Cerebellar cortex (tissue), 1 donor: ENCODE results near the gene FKBP14.
"Not testable (repeated sequence)": the region's sequence is repeated elsewhere in the genome, so short reads cannot be mapped to it uniquely, and the experiment has no call there.

Source experiments
- DNase-seq: peaks from one replicate; pipeline ENCODE4 v3.0.0-alpha.2; 2015; ENCODE audit warnings: low spot score

The FKBP14 gene

DNA sequence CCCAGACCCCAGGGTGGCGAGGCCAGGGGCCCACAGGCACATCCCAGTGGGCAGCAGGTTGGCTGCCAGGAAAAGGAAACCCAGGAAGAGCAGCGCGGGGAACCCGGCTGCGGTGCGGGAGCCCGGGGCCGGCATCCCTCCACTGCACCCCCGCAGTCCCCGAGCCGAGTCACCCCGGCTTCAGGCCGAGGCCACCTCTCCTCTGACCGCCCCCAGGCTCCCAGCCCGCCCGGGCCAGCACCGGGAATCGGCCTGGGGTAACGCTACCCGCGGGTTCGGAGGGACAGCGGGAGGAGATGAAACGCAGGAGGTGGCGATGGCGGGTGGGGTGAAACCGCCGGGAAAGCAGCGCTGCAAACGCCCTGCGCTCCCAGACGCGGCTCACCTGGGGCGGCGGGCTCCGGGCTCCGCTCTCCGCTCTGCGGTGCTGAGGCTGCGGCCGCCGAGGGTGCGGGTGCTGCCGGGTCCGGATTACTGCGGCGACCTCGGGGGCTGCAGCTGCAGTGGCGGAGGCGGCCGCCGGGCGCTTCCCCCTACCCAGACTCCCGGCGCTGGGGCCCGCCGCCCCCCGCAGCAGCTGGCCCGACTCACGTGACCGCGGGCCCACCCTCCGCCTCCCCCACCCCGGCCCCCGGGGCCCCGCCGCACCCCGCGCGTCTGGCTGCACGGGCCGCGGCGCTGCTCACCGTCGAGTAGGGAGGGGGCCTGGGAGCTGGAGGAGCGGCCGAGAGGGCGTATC is 37.1 kb downstream of the FKBP14 start, which contains the start of gene SCRN1:
SCRN1 (minus strand) TSS at position 545 of the 739 bp plus-strand sequence. CDS start 20,734 bp downstream, outside the sequence.
- peak; percentile 53 for DNase-seq

GRCh38 chr7:29988424-29989256 is 37.9 kb downstream of the FKBP14 start:
- peak; percentile 79 for DNase-seq

- DNase-seq = peak; percentile 74
Observed at GRCh38 chr7:29987811-29988317, 38.6 kb downstream of the FKBP14 start.

DNA sequence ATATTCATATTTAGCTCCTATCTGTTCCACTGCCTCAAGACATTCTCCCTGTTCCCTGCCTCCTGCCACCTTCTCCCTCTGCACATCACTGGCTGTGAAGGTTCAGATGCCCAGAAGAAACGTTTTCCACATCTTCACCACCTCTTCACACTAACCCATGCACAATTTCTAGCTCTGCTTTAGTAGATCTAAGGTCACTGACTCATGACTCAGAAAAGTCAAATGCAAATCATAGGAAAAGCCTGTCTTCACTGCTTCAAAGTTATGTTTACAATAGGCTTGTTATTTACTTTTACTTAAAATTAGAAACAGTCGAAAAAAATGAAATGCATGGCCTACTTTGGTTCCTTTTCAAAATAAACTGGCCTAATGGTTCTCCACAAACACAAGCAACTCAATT is 39.4 kb downstream of the FKBP14 start:
- peak; percentile 37 for DNase-seq

GRCh38 chr7:29980151-29980550 is 46.4 kb downstream of the FKBP14 start:
- peak; percentile 96 for DNase-seq

DNA sequence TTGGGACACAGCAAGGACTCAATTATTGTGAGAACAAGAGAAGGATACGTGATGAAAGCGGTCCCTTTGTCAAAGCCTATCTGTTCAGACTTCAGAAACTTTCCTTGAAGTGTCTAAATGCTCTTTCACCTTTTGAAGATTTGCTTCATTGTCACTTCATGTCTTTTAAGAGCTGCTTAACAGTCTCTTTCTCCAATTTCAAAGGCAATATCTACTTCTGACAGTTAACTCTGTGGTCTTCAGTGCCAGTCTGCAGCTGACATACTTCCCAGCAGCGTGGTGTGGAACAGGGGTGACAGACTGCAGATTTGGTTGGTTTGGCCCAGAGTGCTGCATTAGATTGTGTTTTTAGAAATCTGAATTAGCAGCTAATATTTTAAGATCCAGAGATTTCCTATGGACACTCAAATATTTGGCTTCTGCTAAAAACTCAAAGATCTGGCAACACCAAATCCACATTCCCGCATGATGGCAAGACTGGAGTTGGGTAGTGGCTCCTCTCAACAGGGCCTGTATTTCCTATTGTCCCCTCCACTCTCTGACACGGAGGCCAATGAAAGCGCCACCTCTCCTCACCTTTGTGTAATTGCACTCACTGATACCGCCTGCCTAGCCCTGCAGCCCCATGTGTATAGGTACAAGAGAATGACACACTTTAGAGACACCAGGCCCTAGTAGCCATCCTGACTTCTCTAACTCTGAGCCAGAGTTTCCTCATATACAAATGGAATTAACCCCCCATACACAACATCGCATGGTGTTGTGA is 48.4 kb downstream of the FKBP14 start:
- peak; percentile 50 for DNase-seq

DNA sequence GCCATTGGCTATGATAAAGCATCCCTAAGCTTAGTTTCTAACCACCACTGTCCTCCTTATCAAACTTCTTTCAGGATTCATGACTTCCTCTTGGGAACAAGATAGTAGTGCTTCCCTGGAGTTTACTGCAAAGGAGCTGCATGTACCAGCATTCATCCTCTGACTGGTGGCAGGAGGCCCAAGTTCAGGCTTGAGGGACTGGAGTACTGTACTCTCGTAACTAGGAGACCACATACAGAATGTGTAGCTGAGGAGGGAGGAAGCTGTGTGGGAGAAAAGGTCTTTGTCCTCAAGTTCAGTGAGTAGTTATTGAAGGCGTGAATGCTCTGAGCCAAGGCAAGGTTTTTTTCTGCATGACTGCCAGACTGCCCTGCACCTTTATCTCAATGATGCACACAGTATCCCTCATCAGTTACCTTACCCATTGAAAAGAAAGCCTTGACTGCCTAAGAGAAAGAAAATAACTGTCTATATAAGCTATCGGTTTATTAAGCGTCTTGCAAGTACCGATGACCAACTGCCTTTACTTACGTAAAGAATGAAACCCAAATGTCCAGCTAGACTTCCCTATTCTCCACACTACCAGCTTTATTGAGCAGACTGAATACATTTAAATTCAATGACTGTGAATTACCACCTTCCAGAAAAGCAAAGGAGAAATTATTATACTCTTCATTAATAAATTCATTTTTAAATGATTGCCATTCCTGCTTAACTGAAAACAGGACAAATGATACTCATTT is 49.7 kb downstream of the FKBP14 start:
- DNase-seq = peak; percentile 81

GRCh38 chr7:29976266-29976665 is 50.2 kb downstream of the FKBP14 start:
- DNase-seq = peak; percentile 45

DNA sequence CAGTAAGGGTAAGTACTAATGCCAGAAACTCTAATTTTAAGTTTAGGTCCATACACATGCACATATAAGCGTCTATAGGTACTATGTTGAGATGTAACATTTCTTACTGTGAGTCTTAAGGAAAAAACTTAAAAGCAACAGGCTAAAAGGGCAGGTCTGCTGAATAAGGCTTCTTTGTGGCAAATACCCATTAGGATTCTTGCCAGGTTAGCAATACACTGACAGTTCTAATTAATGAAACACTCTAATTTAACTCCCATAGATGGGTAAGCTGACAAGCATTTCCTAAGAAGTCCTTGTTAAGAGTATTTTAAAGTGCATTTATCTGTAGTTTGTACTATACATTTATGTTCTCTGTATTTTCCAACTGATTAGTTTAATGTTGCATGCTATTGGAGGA is 50.9 kb downstream of the FKBP14 start:
- DNase-seq = peak; percentile 70

- DNase-seq = peak; percentile 61
Observed at GRCh38 chr7:29974286-29974685, 52.2 kb downstream of the FKBP14 start.

DNA sequence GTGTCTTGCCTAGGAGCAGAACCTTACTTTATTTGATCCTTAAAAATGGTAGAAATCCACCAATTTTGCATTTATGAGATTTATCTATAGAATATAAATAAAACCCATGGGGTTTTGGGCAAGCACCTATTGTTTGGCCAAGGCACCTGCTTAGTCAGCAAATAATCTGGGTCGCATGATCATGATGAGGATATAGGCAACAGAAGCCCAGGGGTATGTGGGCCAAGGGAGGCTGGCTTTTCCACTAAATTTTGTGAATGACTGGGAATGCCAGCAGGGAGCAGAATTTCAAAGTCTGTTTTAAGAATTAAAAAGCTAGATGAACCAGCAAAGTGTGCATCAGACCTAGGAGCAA is 54.2 kb downstream of the FKBP14 start:
- DNase-seq = no peak

- DNase-seq = no peak
Observed at GRCh38 chr7:29971566-29972314, 54.8 kb downstream of the FKBP14 start.

- DNase-seq = peak; percentile 65
Observed at GRCh38 chr7:29970158-29970557, 56.3 kb downstream of the FKBP14 start.

DNA sequence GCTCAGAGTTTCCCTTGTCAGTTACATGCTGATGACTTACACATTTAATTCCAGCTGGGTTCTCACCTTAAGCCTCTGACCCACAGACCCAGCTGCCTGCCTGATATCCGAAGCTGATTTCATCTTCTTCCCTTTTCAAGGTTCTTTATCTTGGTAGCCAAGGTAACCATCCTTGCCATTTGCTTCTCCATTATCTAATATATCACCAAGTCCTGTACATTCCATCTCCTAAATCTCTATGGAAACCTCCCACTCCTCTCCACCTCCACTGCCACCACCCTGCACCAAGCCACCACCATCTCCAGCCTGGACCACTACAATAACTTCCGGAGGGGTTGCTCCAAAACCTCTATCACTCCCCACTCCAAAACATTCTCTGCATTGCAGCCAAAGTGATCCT is 56.8 kb downstream of the FKBP14 start:
- DNase-seq = no peak

DNA sequence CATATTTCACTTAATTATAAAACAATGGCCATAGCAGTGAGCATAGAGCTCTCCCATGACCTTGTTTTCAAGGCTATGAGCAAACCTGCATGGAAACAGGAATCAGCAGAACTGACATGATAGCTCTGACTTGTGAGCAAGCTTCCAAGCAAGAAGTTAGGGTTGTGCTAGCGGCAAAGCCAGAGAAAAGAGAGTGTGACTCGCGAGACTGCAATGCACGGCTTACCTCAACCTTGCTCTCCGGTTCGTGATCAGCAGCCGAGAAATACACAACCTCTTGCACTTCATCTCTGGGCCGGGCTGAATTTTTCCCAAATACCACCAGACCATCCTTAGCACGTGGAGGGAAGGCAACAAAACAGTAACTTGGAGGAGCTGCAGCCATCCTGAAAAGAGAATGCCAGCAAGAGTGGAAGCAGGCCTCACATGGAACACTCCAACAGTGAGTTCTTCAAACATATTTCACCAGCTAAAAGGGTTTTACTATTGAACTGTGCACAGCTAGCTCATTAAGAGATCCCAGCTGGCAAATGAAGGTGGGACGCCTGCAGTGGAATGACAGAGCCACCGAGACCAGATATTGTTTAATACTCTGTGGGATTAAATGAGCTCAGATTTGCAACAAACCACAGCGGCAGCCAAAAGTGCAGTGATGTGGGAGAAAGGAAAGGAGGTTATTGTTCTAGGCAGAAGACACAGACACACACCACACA is 57.7 kb downstream of the FKBP14 start:
- DNase-seq = peak; percentile 90

DNA sequence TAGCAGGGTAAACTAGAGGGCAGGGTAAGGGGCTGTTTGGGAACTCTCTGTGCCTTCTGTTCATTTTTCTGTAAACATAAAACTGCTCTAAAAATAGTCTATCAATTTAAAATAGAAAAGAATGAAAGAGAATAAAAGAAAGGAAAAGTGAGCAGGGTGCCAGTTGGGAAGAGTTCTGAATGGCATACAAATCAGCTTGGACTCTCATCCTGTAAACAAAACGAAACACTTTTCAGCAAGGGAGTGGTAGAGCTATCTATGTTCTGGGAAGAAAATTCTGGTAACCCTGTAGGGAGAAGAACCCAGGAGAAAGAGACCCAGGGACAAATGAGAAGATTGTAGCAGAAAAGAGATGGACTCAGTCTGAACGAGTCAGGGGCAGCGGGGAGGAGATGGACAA is 61.5 kb downstream of the FKBP14 start:
- peak; percentile 34 for DNase-seq

DNA sequence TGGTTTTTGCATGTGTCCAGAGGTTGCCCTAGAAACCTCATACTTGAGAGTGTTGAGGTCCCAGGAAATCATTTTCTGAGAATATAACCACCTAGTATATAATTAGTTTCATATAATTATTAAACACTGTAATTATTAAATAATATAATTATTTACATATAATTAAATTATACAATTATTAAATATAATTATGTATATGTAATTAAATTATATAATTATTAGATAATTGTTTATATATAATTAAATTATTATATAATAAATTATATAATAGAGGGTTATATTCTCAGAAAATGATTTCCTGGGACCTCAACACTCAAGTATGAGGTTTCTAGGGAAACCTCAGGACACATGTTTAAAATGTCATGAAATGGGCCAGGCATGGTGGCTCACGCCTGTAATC is 64.5 kb downstream of the FKBP14 start:
- DNase-seq = no peak

- DNase-seq = not testable (repeated sequence)
Observed at GRCh38 chr7:29961611-29962010, 64.9 kb downstream of the FKBP14 start.
